RWPE2 (cell line): ENCODE measurements around the gene SLC39A11.

ENCODE experiments used
- ATAC-seq: fragments of 200-7000 bp; cut with Tn5 transposase; 3 replicates; pipeline ENCODE4 v1.9.1; 2021; ENCODE audit warnings: low read depth
- DNase-seq: peaks from one replicate; pipeline ENCODE4 v3.0.0-alpha.2; 2020; ENCODE audit warnings: low spot score
- H3K27ac ChIP-seq: fragments of 450-650 bp; 2 replicates; pipeline ENCODE4 v1.5.1; 2017; ENCODE audit warnings: mild to moderate bottlenecking; ENCODE audit not compliant: poor library complexity, severe bottlenecking
- H3K27me3 ChIP-seq: fragments of 250-450 bp; sonication (Bioruptor Pico); 2 replicates; pipeline ENCODE4 v1.5.1; 2021; ENCODE audit warnings: mild to moderate bottlenecking, moderate library complexity; ENCODE audit not compliant: insufficient read depth, poor library complexity, severe bottlenecking
- H3K36me3 ChIP-seq: fragments of 250-450 bp; sonication (Bioruptor Pico); 2 replicates; pipeline ENCODE4 v1.5.1; 2020; ENCODE audit warnings: low read depth, mild to moderate bottlenecking, moderate library complexity
- H3K4me1 ChIP-seq: fragments of 250-450 bp; sonication (Bioruptor Pico); 2 replicates; pipeline ENCODE4 v1.5.1; 2021; ENCODE audit warnings: mild to moderate bottlenecking, moderate library complexity; ENCODE audit not compliant: insufficient read depth, poor library complexity, severe bottlenecking
- H3K4me3 ChIP-seq: fragments of 250-450 bp; sonication (Bioruptor Pico); 2 replicates; pipeline ENCODE4 v1.5.1; 2021; ENCODE audit warnings: mild to moderate bottlenecking, moderate library complexity; ENCODE audit not compliant: severe bottlenecking
- H3K9me3 ChIP-seq: fragments of 250-450 bp; sonication (Bioruptor Pico); 2 replicates; pipeline ENCODE4 v1.5.1; 2021; ENCODE audit warnings: mild to moderate bottlenecking, moderate library complexity; ENCODE audit not compliant: severe bottlenecking
- CTCF ChIP-seq: fragments of 450-650 bp; IDR thresholded peaks from one replicate; pipeline ENCODE4 v1.5.1; 2017; ENCODE audit warnings: mild to moderate bottlenecking, moderate library complexity; ENCODE audit not compliant: poor library complexity, severe bottlenecking

SLC39A11 gene

GRCh38 chr17:72667096-72668063 is 425.1 kb downstream of the SLC39A11 start:
- no peaks in the 10 kb centered on the region for H3K36me3 ChIP-seq
- no peaks in the 10 kb centered on the region for H3K4me1 ChIP-seq
- no peak overlapping the region for H3K4me3 ChIP-seq
- no peak for TF ChIP-seq CTCF
- H3K9me3 ChIP-seq, result no peaks in the 10 kb centered on the region
- ATAC-seq, result no peak
- H3K27me3 ChIP-seq, result no peaks in the 10 kb centered on the region
- no peak for DNase-seq
- no peak overlapping the region for H3K27ac ChIP-seq

GRCh38 chr17:72665852-72666851 is 426.3 kb downstream of the SLC39A11 start:
- H3K36me3 ChIP-seq, result no peaks in the 10 kb centered on the region
- H3K27me3 ChIP-seq, result no peaks in the 10 kb centered on the region
- H3K27ac ChIP-seq, result no peak overlapping the region
- H3K4me3 ChIP-seq, result no peak overlapping the region
- DNase-seq, result no peak
- peaks cover 9% of the 10 kb centered on the region for H3K4me1 ChIP-seq
- no peak for ATAC-seq
- TF ChIP-seq CTCF, result no peak
- no peaks in the 10 kb centered on the region for H3K9me3 ChIP-seq

- H3K4me1 ChIP-seq, result peaks cover 16% of the 10 kb centered on the region
- H3K9me3 ChIP-seq, result no peaks in the 10 kb centered on the region
- H3K27me3 ChIP-seq, result no peaks in the 10 kb centered on the region
- DNase-seq (no peak), ATAC-seq (no peak)
- TF ChIP-seq CTCF, result no peak
- H3K27ac ChIP-seq, result peak overlapping the region; percentile 81
- H3K4me3 ChIP-seq, result no peak overlapping the region
- no peaks in the 10 kb centered on the region for H3K36me3 ChIP-seq
Observed at GRCh38 chr17:72662827-72663190, 429.7 kb downstream of the SLC39A11 start.

GRCh38 chr17:72661945-72662826 is 430.3 kb downstream of the SLC39A11 start:
- Histone ChIP-seq H3K4me3 (no peak overlapping the region), H3K9me3 (no peaks in the 10 kb centered on the region), H3K4me1 (peaks cover 16% of the 10 kb centered on the region), H3K27me3 (no peaks in the 10 kb centered on the region), H3K27ac (peak overlapping the region; percentile 81), H3K36me3 (no peaks in the 10 kb centered on the region)
- DNase-seq, result no peak
- TF ChIP-seq CTCF, result no peak
- ATAC-seq, result no peak
